ENCODE data around the gene FILIP1L. TPM values are rescaled to one million over a fixed set of nuclear protein-coding genes. Genes with fewer than 3 reads are reported as not detected.

The FILIP1L gene
- total RNA-seq, 1 experiment from 2014 or later: 3.7 TPM

- DNase-seq: no peak
- H3K9me3 ChIP-seq (replicated peaks): no peaks in the 10 kb centered on the region
- H3K4me3 ChIP-seq: no peak overlapping the region
- H3K27ac ChIP-seq: no peak overlapping the region
- H3K36me3 ChIP-seq: peaks cover 3% of the 10 kb centered on the region; the same call in 1 of the 2 replicates
- H3K27me3 ChIP-seq: no peaks in the 10 kb centered on the region
- no peaks in the 10 kb centered on the region; the same call in 1 of the 2 replicates for H3K4me1 ChIP-seq
These were observed 433 bp downstream of the FILIP1L start for GRCh38 chr3:100113723-100114412.

DNA sequence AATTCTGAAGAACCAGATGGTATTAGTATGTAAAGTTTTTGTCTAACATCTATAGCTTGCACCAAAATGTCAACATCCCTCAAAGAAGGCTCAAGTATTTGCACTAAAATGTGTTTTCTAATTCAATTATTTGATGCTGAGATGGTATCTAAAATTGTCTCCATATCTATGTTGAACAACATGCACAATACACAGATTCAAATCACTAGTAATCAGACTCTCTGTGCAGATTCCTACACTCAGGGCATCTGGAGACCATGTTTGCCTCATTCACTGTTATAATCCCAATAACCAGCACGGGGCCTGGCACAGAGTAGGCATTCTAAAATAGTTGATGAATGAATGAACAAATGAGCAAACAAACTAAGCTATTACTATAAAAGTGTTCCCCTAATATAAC is 2.6 kb downstream of the FILIP1L start:
- Histone ChIP-seq H3K36me3 (peaks cover 3% of the 10 kb centered on the region), H3K4me1 (peaks cover 6% of the 10 kb centered on the region; the same call in 1 of the 2 replicates), H3K27me3 (no peaks in the 10 kb centered on the region), H3K9me3 (replicated peaks) (no peaks in the 10 kb centered on the region), H3K4me3 (no peak overlapping the region), H3K27ac (no peak overlapping the region)
- DNase-seq: no peak

- H3K4me1 ChIP-seq: peaks cover 19% of the 10 kb centered on the region
- no peaks in the 10 kb centered on the region for H3K27me3 ChIP-seq
- H3K4me3 ChIP-seq: no peak overlapping the region
- no peaks in the 10 kb centered on the region for H3K9me3 ChIP-seq (replicated peaks)
- no peaks in the 10 kb centered on the region; the same call in 1 of the 2 replicates for H3K36me3 ChIP-seq
- DNase-seq: peak in 1 of 2 experiments; percentile 40
- H3K27ac ChIP-seq: no peak overlapping the region
These were observed 4.1 kb downstream of the FILIP1L start for GRCh38 chr3:100110162-100110561.

DNA sequence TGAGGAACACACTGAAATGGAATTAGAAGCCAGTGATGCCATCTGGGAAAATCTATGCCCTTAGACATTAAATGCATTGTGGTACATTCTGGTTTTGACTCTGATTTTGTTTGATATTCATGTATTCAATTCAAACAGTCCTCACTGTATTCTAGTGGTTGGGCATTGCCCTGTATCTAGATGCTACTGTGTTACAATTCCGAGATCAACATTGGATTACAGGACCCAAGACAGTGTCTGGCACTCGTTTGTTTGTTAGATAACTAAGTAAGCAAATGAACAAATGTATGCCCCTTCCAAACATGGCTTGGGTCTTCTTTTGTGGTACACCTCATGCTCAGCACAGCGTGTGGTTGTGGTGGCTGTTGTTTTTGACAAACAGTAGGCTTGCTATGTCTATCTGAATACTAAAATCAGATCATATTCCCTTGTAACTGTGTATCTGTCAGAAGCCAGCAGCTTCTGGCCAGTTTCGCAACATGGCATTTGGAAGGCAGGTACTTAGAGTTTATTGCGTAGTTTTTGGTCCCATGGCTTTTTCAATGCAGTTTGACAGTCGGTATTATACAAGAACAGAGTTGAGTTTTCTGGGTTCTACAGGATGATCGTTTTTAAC is 5.7 kb downstream of the FILIP1L start:
- DNase-seq: no peak
- H3K4me3 ChIP-seq: no peak overlapping the region
- H3K27ac ChIP-seq: no peak overlapping the region
- no peaks in the 10 kb centered on the region for H3K27me3 ChIP-seq
- H3K9me3 ChIP-seq (replicated peaks): no peaks in the 10 kb centered on the region
- H3K4me1 ChIP-seq: peaks cover 35% of the 10 kb centered on the region
- no peaks in the 10 kb centered on the region; the same call in 1 of the 2 replicates for H3K36me3 ChIP-seq

DNA sequence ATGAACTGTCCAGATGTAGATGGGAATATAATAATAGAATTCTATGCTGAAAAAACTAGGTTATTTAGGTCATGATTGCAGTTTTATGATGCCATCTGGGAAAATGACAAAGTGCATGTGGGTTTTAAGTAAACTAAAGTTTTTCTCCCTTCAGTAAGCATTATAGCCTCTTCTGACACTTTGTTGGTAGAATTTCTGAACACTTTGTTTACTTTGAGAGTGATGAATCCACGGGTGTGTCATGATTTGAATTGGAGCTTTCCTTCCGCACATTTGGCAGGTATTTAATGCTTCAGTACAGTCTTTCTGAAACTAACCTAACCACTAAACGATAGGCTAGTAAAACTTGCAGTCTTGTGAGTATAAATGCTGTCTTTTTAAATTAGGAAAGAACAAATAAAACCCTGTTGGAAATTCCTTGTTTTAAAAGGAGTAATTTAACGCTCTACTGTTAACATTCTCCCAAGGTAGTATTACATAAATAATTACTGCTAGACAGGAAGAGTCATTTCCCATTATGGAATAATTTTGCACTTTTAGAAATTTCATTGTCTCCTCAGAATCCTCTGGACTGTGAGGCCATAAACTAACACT is 7.0 kb downstream of the FILIP1L start:
- DNase-seq: no peak

DNA sequence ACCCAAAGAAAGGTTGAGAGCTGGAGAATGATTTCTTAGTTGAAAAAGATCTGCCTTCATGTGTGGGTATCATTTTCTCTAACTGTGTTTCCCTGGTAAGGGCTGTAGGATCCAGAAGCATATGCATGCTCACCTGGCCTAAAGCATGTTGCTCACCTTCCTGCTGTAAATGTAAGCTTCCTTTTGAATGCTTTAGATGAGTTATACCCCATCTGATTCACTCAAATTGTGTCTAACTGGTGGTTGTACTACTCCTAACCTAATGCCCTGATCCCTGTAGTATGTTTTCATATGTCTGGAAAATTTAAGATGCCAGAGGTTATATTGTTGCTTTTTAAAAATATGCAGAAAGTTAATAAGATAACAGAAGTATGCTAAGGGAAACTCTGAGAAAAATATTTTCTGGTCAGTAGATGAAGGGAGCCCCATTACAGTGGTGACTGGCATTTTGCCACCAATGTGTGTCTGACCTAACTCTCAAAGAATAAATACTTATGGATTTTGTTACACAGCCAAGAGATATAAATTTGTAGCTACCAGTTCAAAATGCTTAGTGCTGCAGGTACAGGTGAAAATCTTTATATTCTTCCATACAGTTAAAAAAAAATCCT is 7.7 kb downstream of the FILIP1L start:
- no peak overlapping the region for H3K4me3 ChIP-seq
- no peaks in the 10 kb centered on the region; the same call in 1 of the 2 replicates for H3K36me3 ChIP-seq
- H3K4me1 ChIP-seq: peaks cover 50% of the 10 kb centered on the region
- peaks cover 7% of the 10 kb centered on the region; the same call in 1 of the 2 replicates for H3K9me3 ChIP-seq (replicated peaks)
- no peak overlapping the region for H3K27ac ChIP-seq
- peak in 1 of 2 experiments; percentile 40 for DNase-seq
- H3K27me3 ChIP-seq: no peaks in the 10 kb centered on the region

More for the DNA sequence above, 7.0 kb downstream of the FILIP1L start:
- Histone ChIP-seq H3K36me3 (no peaks in the 10 kb centered on the region; the same call in 1 of the 2 replicates), H3K4me3 (no peak overlapping the region), H3K27me3 (no peaks in the 10 kb centered on the region), H3K9me3 (replicated peaks) (no peaks in the 10 kb centered on the region), H3K4me1 (peaks cover 48% of the 10 kb centered on the region), H3K27ac (no peak overlapping the region)

- Histone ChIP-seq H3K4me1 (peaks cover 50% of the 10 kb centered on the region), H3K27ac (no peak overlapping the region), H3K36me3 (no peaks in the 10 kb centered on the region; the same call in 1 of the 2 replicates), H3K27me3 (no peaks in the 10 kb centered on the region), H3K9me3 (replicated peaks) (peaks cover 9% of the 10 kb centered on the region; the same call in 1 of the 2 replicates), H3K4me3 (no peak overlapping the region)
- DNase-seq: peak; percentile 17 to 53
These were observed 8.2 kb downstream of the FILIP1L start for GRCh38 chr3:100106094-100106493.

DNA sequence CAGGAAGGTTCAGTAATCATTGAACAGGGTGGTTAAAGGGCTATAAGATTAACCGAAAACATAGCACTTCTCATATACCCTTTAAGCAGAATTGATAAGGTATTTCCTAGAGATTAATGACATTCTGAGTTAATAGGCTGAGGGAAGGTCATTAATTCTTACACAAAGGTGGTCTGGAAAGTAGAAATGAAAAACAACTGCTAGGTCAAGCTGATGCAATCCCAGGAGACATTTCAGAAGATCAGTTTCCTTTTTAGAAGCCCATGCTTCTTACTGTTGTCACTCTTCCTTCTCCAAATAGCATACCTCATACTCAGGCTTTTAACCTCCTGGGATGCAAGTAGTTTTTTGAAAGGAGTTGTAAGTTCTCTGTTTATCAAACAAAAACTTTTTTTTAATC is 8.8 kb downstream of the FILIP1L start:
- Histone ChIP-seq H3K4me1 (peaks cover 50% of the 10 kb centered on the region), H3K36me3 (no peaks in the 10 kb centered on the region; the same call in 1 of the 2 replicates), H3K9me3 (replicated peaks) (peaks cover 9% of the 10 kb centered on the region; the same call in 1 of the 2 replicates), H3K4me3 (no peak overlapping the region), H3K27me3 (no peaks in the 10 kb centered on the region), H3K27ac (no peak overlapping the region)
- DNase-seq: no peak

DNA sequence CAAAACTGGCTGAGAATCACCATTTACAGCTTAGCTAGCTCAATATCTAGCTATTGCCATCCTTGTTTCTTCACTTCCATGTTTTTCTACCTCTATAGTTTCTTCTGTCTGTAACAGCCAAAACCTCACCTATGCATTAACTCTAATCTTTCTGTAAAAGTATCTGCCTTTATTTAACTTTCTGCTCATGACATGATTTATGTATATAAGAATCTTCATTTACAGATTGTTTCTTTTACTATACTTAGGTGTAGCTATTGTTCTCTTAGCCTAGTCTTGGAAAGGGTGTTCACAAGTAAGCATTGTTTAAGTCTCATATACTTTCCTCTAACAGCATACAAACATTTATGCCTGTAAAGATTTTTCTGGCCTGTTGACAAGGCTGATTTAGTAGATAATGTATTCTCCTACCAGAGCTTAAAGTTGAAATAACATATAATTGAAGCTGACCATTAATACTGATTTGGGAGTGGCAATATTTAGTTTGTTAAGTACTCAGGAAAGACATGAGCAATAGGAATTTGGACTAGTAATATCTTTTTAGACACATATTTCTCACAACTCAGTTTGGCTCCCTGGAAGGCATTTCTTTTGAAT is 9.4 kb downstream of the FILIP1L start:
- H3K9me3 ChIP-seq (replicated peaks): peaks cover 9% of the 10 kb centered on the region; the same call in 1 of the 2 replicates
- no peaks in the 10 kb centered on the region for H3K27me3 ChIP-seq
- H3K4me1 ChIP-seq: peaks cover 50% of the 10 kb centered on the region
- no peak overlapping the region for H3K4me3 ChIP-seq
- DNase-seq: no peak
- no peak overlapping the region for H3K27ac ChIP-seq
- H3K36me3 ChIP-seq: no peaks in the 10 kb centered on the region; the same call in 1 of the 2 replicates

DNA sequence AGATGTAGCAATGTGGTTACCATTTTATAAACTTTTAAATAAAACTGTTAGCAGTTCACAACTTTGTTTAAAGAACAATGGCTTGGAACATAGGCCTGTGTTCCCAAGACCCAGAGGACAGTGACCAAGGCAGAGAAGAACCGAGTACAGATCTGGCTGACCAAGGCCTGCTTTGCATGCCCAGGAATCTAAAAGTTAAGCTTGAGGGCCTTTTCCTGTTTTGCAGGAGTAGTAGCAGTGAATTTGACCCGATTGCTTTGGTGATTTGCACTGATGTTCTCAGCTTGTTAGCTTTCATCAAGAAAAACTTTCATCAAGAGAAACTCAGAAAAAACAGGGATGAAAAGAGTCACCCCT is 9.9 kb downstream of the FILIP1L start:
- peak overlapping the region; percentile 23; the same call in 1 of the 2 replicates for H3K27ac ChIP-seq
- peaks cover 50% of the 10 kb centered on the region for H3K4me1 ChIP-seq
- H3K36me3 ChIP-seq: no peaks in the 10 kb centered on the region; the same call in 1 of the 2 replicates
- peaks cover 9% of the 10 kb centered on the region; the same call in 1 of the 2 replicates for H3K9me3 ChIP-seq (replicated peaks)
- DNase-seq: no peak
- no peak overlapping the region for H3K4me3 ChIP-seq
- H3K27me3 ChIP-seq: no peaks in the 10 kb centered on the region

DNA sequence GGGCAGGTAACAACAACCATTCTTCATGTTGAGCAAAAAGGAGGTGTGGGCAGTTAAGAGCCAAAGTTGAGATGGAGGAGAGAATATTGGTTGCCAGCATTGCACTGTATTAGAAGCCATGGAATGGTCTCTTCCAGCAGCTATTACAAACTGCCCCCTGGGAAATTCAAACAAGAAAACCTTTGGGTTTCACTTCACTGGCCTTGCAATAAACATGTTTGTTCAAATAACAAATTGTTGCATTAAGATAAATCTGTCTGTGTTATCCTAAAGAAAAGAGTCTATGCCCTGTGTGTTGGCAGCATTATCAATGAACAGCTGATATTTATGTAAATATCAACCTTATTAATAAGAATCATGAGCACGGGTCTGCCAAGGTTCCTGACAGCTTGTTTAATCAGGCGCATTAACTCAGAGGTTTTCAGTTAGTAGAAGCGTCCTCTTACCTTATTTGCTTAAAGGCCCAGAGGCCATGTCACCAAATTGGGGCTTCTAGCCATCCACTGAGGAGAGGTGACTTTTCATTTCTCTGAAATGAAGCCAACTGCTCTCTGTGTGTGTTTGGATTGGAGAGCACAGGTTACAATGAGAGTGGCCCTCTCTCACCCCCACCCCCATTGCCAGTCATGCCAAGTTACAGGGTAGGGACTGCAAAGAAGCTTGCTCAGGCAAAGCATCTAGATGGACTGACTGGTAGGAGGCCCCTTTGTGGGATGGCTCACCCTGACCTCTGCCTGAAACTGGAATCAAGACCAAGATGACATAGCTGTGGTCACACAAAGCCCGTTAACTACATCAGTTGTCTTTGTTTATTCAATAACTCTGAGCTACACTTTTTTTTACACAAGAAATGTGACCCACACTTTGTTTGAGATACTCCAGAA is 10.5 kb downstream of the FILIP1L start:
- peak; percentile 73 to 77 for DNase-seq
- Histone ChIP-seq H3K27ac (peak overlapping the region; percentile 23; the same call in 1 of the 2 replicates), H3K4me1 (peaks cover 50% of the 10 kb centered on the region), H3K27me3 (no peaks in the 10 kb centered on the region), H3K9me3 (replicated peaks) (peaks cover 9% of the 10 kb centered on the region; the same call in 1 of the 2 replicates), H3K36me3 (no peaks in the 10 kb centered on the region; the same call in 1 of the 2 replicates), H3K4me3 (no peak overlapping the region)

DNA sequence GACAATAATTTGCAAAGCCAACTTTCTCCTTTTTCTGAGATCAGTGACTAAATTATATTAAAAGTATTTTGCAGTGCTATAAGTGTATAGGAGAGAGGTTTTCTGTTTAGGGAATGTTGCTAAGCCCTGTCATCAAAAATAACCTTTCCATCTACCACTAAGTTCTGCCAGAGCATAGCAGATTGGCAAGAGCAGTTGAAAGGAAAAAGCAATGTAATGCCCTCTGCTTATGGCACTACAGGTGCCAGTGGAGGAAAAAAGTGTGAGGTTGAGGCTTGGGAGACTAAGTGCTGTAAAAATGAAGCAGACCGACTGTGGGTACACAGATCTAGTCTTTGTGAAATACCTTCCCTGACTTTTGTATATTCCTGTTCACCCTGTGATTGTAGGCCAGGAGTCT is 11.5 kb downstream of the FILIP1L start:
- Histone ChIP-seq H3K4me1 (peaks cover 50% of the 10 kb centered on the region), H3K36me3 (no peaks in the 10 kb centered on the region; the same call in 1 of the 2 replicates), H3K27ac (no peak overlapping the region)

GRCh38 chr3:100100425-100100824 is 13.9 kb downstream of the FILIP1L start:
- Histone ChIP-seq H3K4me3 (no peak overlapping the region), H3K27ac (no peak overlapping the region), H3K27me3 (no peaks in the 10 kb centered on the region), H3K36me3 (no peaks in the 10 kb centered on the region), H3K4me1 (peaks cover 32% of the 10 kb centered on the region), H3K9me3 (replicated peaks) (peaks cover 9% of the 10 kb centered on the region; the same call in 1 of the 2 replicates)
- DNase-seq: no peak

More for the DNA sequence above, 11.5 kb downstream of the FILIP1L start:
- DNase-seq: no peak
- Histone ChIP-seq H3K27me3 (no peaks in the 10 kb centered on the region), H3K9me3 (replicated peaks) (peaks cover 9% of the 10 kb centered on the region; the same call in 1 of the 2 replicates), H3K4me3 (no peak overlapping the region)
